Hepatocyte (in vitro differentiated cells): ENCODE data around the gene ARHGAP20. TPM values are rescaled to one million over a fixed set of nuclear protein-coding genes. Genes with fewer than 3 reads are reported as not detected.

ENCODE experiments used
- DNase-seq: peaks from one replicate; pipeline ENCODE4 v3.0.0-alpha.2; 2016; ENCODE audit warnings: low spot score
- H2AFZ ChIP-seq: fragments of 200-600 bp; sonication (generic); 2 replicates; pipeline ENCODE4 v1.6.0; 2016; ENCODE audit warnings: antibody characterized with exemption, mild to moderate bottlenecking
- H3K27ac ChIP-seq: fragments of 200-600 bp; sonication (generic); 2 replicates; pipeline ENCODE4 v1.5.1; 2016; ENCODE audit warnings: mild to moderate bottlenecking
- H3K27me3 ChIP-seq: fragments of 200-600 bp; sonication (generic); 2 replicates; pipeline ENCODE4 v1.6.1; 2016
- H3K36me3 ChIP-seq: fragments of 200-600 bp; sonication (generic); replicated peaks from 2 replicates; pipeline ENCODE4 v1.5.1; 2016; ENCODE audit warnings: low read depth; ENCODE audit not compliant: insufficient read depth
- H3K4me1 ChIP-seq: fragments of 200-600 bp; sonication (generic); 2 replicates; pipeline ENCODE4 v1.5.1; 2016; ENCODE audit warnings: mild to moderate bottlenecking, moderate library complexity; ENCODE audit not compliant: insufficient read depth
- H3K4me2 ChIP-seq: fragments of 200-600 bp; sonication (generic); 2 replicates; pipeline ENCODE4 v1.6.0; 2016
- H3K4me3 ChIP-seq: fragments of 200-600 bp; sonication (generic); 2 replicates; pipeline ENCODE4 v1.5.1; 2016; ENCODE audit warnings: mild to moderate bottlenecking
- H3K79me2 ChIP-seq: fragments of 200-600 bp; sonication (generic); 2 replicates; pipeline ENCODE4 v1.6.0; 2017; ENCODE audit warnings: mild to moderate bottlenecking
- H3K9me2 ChIP-seq: fragments of 200-600 bp; sonication (generic); replicated peaks from 2 replicates; pipeline ENCODE4 v1.6.0; 2017; ENCODE audit warnings: mild to moderate bottlenecking; ENCODE audit not compliant: insufficient read depth
- H3K9me3 ChIP-seq: fragments of 200-600 bp; sonication (generic); 2 replicates; pipeline ENCODE4 v1.5.1; 2016; ENCODE audit warnings: low read depth, mild to moderate bottlenecking
- H4K20me1 ChIP-seq: fragments of 200-600 bp; sonication (generic); 2 replicates; pipeline ENCODE4 v1.6.0; 2016; ENCODE audit warnings: mild to moderate bottlenecking; ENCODE audit not compliant: insufficient read depth, poor library complexity, severe bottlenecking
- CTCF ChIP-seq: fragments of 200-600 bp; sonication (generic); IDR thresholded peaks from 2 replicates; pipeline ENCODE4 v1.5.1; 2016; ENCODE audit warnings: antibody characterized with exemption, mild to moderate bottlenecking; ENCODE audit not compliant: poor library complexity
- EZH2 ChIP-seq: fragments of 200-600 bp; sonication (generic); IDR thresholded peaks from 2 replicates; pipeline ENCODE4 v1.6.1; 2016; ENCODE audit warnings: antibody characterized with exemption, mild to moderate bottlenecking, borderline replicate concordance
- EZH2phosphoT487 ChIP-seq: fragments of 200-600 bp; sonication (generic); IDR thresholded peaks from one replicate; pipeline ENCODE4 v1.6.1; 2018; ENCODE audit warnings: antibody characterized with exemption, mild to moderate bottlenecking, low read depth, moderate library complexity; ENCODE audit not compliant: unreplicated experiment, severe bottlenecking
- WGBS: methylation state at CpG from one replicate; pipeline ENCODE4 v1.1.6; 2016; ENCODE audit warnings: low lambda C conversion rate; ENCODE audit errors: missing lambda C conversion rate; 5-methylcytosine and 5-hydroxymethylcytosine counted together
- polyA plus RNA-seq: library from polyadenylated mRNA; unstranded; fragments of >200 nt; fragmentation: Nextera tagmentation; extraction: Ambion mirVana; gene quantifications from 2 replicates; pipeline ENCODE4 v1.2.1, GENCODE V29; 2016
- total RNA-seq: library from RNA; depleted of rRNA; stranded (reverse); fragments of >200 nt; gene quantifications from 2 replicates; pipeline ENCODE4 v1.2.3, GENCODE V29; 2014

ARHGAP20 gene
- total and polyA plus RNA-seq, 2 experiments from 2014 or later = 0.79 to 2.6 TPM

- H3K4me3 ChIP-seq = no peak overlapping the region
- no peak overlapping the region for H2AFZ ChIP-seq
- no peaks in the 10 kb centered on the region for H3K79me2 ChIP-seq
- H3K27ac ChIP-seq = no peak overlapping the region
- no peaks in the 10 kb centered on the region for H3K9me3 ChIP-seq
- H4K20me1 ChIP-seq = no peaks in the 10 kb centered on the region
- 49% methylated on average over 3 of the region's 3 CpGs for WGBS
- H3K4me2 ChIP-seq = no peak overlapping the region
- no peak for DNase-seq
- H3K36me3 ChIP-seq = no peaks in the 10 kb centered on the region
- no peaks in the 10 kb centered on the region for H3K27me3 ChIP-seq
- TF ChIP-seq EZH2 (no peak), EZH2phosphoT487 (no peak), CTCF (no peak)
- H3K9me2 ChIP-seq = no peaks in the 10 kb centered on the region
- H3K4me1 ChIP-seq = peaks cover 12% of the 10 kb centered on the region
Measured at GRCh38 chr11:110755941-110756340, 43.7 kb upstream of the ARHGAP20 start.

GRCh38 chr11:110752890-110753289 lies 40.7 kb upstream of the ARHGAP20 start:
- Histone ChIP-seq H4K20me1 (no peaks in the 10 kb centered on the region), H3K4me1 (peaks cover 1% of the 10 kb centered on the region), H3K27ac (no peak overlapping the region), H3K27me3 (no peaks in the 10 kb centered on the region), H3K79me2 (no peaks in the 10 kb centered on the region), H3K4me2 (no peak overlapping the region), H3K9me3 (no peaks in the 10 kb centered on the region), H3K36me3 (no peaks in the 10 kb centered on the region), H2AFZ (no peak overlapping the region), H3K9me2 (no peaks in the 10 kb centered on the region), H3K4me3 (no peak overlapping the region)
- no peak for TF ChIP-seq CTCF
- TF ChIP-seq EZH2 = no peak
- TF ChIP-seq EZH2phosphoT487 = no peak
- no peak for DNase-seq

GRCh38 chr11:110750100-110750499 lies 37.9 kb upstream of the ARHGAP20 start:
- H3K4me3 ChIP-seq = no peak overlapping the region
- H3K79me2 ChIP-seq = no peaks in the 10 kb centered on the region
- no peaks in the 10 kb centered on the region for H3K9me2 ChIP-seq
- no peaks in the 10 kb centered on the region for H3K27me3 ChIP-seq
- no peak overlapping the region for H3K4me2 ChIP-seq
- no peak overlapping the region for H2AFZ ChIP-seq
- DNase-seq = no peak
- H3K4me1 ChIP-seq = no peaks in the 10 kb centered on the region
- H3K9me3 ChIP-seq = no peaks in the 10 kb centered on the region
- no peaks in the 10 kb centered on the region for H3K36me3 ChIP-seq
- TF ChIP-seq EZH2phosphoT487 (no peak), CTCF (no peak), EZH2 (no peak)
- no peak overlapping the region for H3K27ac ChIP-seq
- no peaks in the 10 kb centered on the region for H4K20me1 ChIP-seq

GRCh38 chr11:110747531-110747930 lies 35.3 kb upstream of the ARHGAP20 start:
- WGBS = 71% methylated on average over 4 of the region's 4 CpGs

More at GRCh38 chr11:110747531-110747930, 35.3 kb upstream of the ARHGAP20 start:
- H3K4me3 ChIP-seq = no peak overlapping the region
- H2AFZ ChIP-seq = no peak overlapping the region
- DNase-seq = no peak
- no peaks in the 10 kb centered on the region for H3K4me1 ChIP-seq
- H3K79me2 ChIP-seq = no peaks in the 10 kb centered on the region
- H3K4me2 ChIP-seq = no peak overlapping the region
- no peaks in the 10 kb centered on the region for H3K9me2 ChIP-seq
- no peak for TF ChIP-seq CTCF
- TF ChIP-seq EZH2phosphoT487 = no peak
- TF ChIP-seq EZH2 = no peak
- no peaks in the 10 kb centered on the region for H3K36me3 ChIP-seq
- no peaks in the 10 kb centered on the region for H4K20me1 ChIP-seq
- no peaks in the 10 kb centered on the region for H3K27me3 ChIP-seq
- H3K27ac ChIP-seq = no peak overlapping the region
- no peaks in the 10 kb centered on the region for H3K9me3 ChIP-seq
